Right lung (tissue), 10 donors: Measurements from ENCODE around the gene WDR37. TPM values are rescaled to one million over a fixed set of nuclear protein-coding genes. Genes with fewer than 3 reads are reported as not detected.
"Not testable (repeated sequence)": the region's sequence is repeated elsewhere in the genome, so short reads cannot be mapped to it uniquely, and the experiment has no call there.

ENCODE experiments used
- DNase-seq, 2 donors: peaks; one replicate each; pipeline ENCODE4 v3.0.0-alpha.2; 2013
- long read RNA-seq, 8 donors: transcript quantifications; one replicate each; lab custom pipeline, GENCODE V29; 2026
- polyA plus RNA-seq, 5 donors: library from polyadenylated mRNA; unstranded; fragments of 120-200 nt; gene quantifications; one replicate each; pipeline versions ENCODE4 v1.2.1 to v1.2.3, GENCODE V29; 2013; ENCODE audit warnings: inconsistent platforms in 1 of 5, low replicate concordance in 1 of 5; ENCODE audit not compliant: insufficient read length in 5 of 5, insufficient read depth in 1 of 5

Gene WDR37, protein sequence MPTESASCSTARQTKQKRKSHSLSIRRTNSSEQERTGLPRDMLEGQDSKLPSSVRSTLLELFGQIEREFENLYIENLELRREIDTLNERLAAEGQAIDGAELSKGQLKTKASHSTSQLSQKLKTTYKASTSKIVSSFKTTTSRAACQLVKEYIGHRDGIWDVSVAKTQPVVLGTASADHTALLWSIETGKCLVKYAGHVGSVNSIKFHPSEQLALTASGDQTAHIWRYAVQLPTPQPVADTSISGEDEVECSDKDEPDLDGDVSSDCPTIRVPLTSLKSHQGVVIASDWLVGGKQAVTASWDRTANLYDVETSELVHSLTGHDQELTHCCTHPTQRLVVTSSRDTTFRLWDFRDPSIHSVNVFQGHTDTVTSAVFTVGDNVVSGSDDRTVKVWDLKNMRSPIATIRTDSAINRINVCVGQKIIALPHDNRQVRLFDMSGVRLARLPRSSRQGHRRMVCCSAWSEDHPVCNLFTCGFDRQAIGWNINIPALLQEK
- 10 to 100 TPM; 15.4 to 18.8 (median 16.0) TPM for polyA plus RNA-seq
- long read RNA-seq, donor 1, full-length matches to known transcripts = 1 of 1 reads
- long read RNA-seq, donor 1, partial matches to known transcripts = 0 of 1 reads
- long read RNA-seq, donor 1, other reads (novel, unspliced or antisense) = 0 of 1 reads
- long read RNA-seq, donor 2 = 0 reads
- long read RNA-seq, donor 3, full-length matches to known transcripts = 1 of 1 reads
- long read RNA-seq, donor 3, partial matches to known transcripts = 0 of 1 reads
- long read RNA-seq, donor 3, other reads (novel, unspliced or antisense) = 0 of 1 reads
- long read RNA-seq, donor 4 = 0 reads
- long read RNA-seq, donor 5 = 0 reads
- long read RNA-seq, donor 6 = 0 reads
- long read RNA-seq, donor 7 = 0 reads
- long read RNA-seq, donor 8 = 0 reads

GRCh38 chr10:1056326-1057105 is at the start of gene WDR37:
Gene WDR37 (plus strand): TSS chr10:1056385. CDS start chr10:1072156, 15,771 bp downstream.
- peak; percentile 84 to 85 for DNase-seq

GRCh38 chr10:1006573-1006972 is 49.6 kb upstream of the WDR37 start:
- no peak for DNase-seq

- DNase-seq = no peak
Observed at GRCh38 chr10:1007583-1007982, 48.6 kb upstream of the WDR37 start.

DNA sequence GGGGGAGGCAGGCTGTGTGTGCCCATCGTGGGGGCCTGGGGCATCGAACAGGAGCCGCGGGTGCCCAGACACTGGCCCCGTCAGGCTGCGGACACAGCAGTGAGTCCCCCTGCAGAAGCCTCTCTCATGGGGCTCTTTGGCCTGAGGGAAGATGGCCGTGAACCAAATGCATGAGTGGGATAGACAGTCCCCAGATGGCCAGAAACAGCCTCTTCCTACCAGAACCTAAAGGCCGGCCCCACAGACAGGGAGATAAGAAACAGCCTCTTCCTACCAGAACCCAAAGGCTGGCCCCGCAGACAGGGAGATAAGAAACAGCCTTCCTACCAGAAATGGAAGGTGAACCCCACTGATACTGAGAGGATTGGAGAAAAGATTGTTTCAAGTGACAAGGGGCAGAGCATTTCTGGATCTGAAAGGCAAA is 47.1 kb upstream of the WDR37 start:
- no peak for DNase-seq

GRCh38 chr10:1009947-1010346 is 46.2 kb upstream of the WDR37 start:
- DNase-seq = not testable (repeated sequence)

GRCh38 chr10:1010703-1011102 is 45.5 kb upstream of the WDR37 start:
- DNase-seq = no peak

- DNase-seq = no peak
Observed at GRCh38 chr10:1011696-1012095, 44.5 kb upstream of the WDR37 start.

- no peak for DNase-seq
Observed at GRCh38 chr10:1015688-1016087, 40.5 kb upstream of the WDR37 start.

- DNase-seq = no peak
Observed at GRCh38 chr10:1019362-1019761, 36.8 kb upstream of the WDR37 start.

- no peak for DNase-seq
Observed at GRCh38 chr10:1020460-1020859, 35.7 kb upstream of the WDR37 start.

DNA sequence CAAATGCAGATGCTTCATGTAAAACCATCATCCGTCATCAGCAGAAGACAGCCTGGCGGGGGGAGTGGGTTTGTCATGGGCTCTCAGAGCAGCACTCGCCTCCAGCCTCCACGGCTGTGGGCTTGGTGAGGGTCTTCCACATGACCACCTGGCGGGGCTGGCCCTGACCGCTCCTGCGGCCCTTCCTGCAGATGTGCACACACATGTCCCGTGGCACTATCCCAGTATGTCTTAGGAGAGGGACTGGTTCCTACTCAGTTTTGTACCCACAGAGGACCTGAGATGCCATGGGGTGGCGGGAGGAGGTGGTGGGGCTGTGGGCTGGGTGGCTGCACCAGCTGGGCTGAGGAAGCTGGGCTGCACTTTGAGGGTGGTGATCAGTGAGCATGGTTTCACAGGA is 35.2 kb upstream of the WDR37 start:
- DNase-seq = no peak

- DNase-seq = no peak
Observed at GRCh38 chr10:1022413-1022812, 33.8 kb upstream of the WDR37 start.

DNA sequence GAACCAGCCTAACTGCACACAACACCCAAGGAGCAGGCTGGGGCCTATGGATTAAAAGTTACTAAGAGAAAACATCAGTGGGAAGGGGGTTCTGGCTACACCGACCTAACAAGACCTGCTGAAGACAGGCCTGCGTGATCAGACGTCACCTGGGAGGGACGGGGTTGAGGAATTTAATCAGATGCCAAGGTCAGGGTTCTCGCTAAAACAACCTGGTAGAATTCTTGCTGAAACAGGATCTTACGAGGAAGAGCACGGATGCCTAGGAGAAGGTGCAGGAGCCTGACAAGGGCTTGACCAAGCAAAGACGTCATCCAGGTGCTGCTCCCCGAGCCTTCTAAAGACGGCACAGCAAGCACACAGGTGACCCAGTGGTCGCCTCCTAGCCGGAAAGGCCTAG is 32.1 kb upstream of the WDR37 start:
- DNase-seq = no peak

- DNase-seq = no peak
Observed at GRCh38 chr10:1025683-1026082, 30.5 kb upstream of the WDR37 start, which contains the start of gene IDI2. Gene IDI2 (minus strand): TSS chr10:1025859. CDS start chr10:1024723, 1,136 bp downstream.

- no peak for DNase-seq
Observed at GRCh38 chr10:1026578-1026977, 29.6 kb upstream of the WDR37 start.

DNA sequence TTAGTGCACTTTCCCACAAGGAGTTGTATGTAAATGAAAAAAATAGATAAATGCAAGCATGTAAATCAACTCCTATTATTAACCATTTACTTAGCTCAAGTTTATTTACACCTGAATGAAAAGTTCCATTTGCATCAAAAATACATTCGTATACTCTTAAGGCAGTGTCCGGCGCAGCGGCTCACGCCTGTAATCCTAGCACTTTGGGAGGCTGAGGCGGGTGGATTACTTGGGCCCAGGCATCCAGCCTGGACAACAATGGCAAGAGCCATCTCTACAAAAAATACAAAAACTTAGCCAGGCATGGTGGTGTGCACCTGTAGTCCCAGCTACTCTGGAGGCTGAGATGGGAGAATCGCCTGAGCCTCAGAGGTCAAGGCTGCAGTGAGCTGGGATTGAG is 26.3 kb upstream of the WDR37 start:
- DNase-seq = no peak

- DNase-seq = no peak
Observed at GRCh38 chr10:1033601-1034000, 22.6 kb upstream of the WDR37 start.

- no peak for DNase-seq
Observed at GRCh38 chr10:1034758-1035157, 21.4 kb upstream of the WDR37 start.

DNA sequence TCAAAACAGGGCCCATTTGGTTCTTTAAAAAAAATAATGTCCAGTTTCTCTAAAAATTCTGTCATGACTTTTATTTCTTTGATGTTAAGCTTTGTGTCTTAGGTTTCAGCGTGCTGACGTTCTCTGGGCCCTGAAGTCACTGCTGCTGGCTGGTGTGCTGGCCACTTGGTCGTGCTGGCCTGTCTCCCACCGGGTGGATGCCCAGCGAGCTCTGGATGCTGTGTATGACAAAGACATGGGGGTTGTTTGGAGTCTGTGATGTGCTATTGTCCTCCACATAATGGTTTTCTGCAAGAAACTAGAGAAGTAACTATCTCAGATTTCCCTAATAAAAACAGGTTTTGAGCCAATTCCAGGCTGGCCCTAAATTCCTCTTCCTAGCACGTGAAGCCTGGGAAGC is 21.0 kb upstream of the WDR37 start:
- DNase-seq = no peak

GRCh38 chr10:1036341-1036791 is 19.8 kb upstream of the WDR37 start:
- DNase-seq = no peak

DNA sequence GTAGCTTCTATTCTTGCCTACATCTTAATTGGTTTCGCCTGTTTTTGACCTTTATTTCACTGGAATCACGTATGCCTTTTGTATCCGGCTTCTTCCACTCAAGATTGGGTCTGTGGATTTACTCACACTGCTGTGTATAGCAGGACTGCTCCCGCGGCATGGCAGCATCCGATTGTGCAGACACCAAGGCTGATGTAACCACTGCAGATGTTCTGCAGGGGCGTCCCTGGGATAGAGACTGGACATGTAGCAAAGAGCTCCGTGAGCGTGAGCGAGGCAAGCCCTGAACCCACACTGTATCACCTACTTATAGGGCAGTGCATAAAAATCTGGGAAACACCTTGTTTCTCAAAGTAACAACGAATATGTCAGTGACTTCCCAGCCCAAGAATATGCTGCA is 19.1 kb upstream of the WDR37 start:
- no peak for DNase-seq

DNA sequence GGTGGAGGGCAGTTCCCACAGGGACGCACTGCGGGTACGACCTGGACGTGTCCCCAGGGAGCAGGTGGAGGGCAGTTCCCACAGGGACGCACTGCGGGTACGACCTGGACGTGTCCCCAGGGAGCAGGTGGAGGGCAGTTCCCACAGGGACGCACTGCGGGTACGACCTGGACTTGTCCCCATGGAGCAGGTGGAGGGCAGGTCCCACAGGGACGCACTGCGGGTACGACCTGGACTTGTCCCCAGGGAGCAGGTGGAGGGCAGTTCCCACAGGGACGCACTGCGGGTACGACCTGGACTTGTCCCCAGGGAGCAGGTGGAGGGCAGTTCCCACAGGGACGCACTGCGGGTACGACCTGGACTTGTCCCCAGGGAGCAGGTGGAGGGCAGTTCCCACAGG is 17.4 kb upstream of the WDR37 start:
- not testable (repeated sequence) for DNase-seq
